GM12878 (cell line): ENCODE data around the gene TVP23C.

Experiments
- BMI1 ChIP-seq: fragments of 450-650 bp; IDR thresholded peaks from 2 replicates; pipeline ENCODE4 v1.6.1; 2016; ENCODE audit warnings: mild to moderate bottlenecking, moderate library complexity, borderline replicate concordance
- CHD1 ChIP-seq: IDR thresholded peaks from 2 replicates; pipeline ENCODE4 v1.6.1; 2012; ENCODE audit warnings: low read depth, low read length, improper control_type of control experiment
- EZH2 ChIP-seq: IDR thresholded peaks from 2 replicates; pipeline ENCODE4 v1.6.1; 2012; ENCODE audit warnings: low read depth, mild to moderate bottlenecking, control low read depth, inconsistent platforms, low read length, borderline replicate concordance; ENCODE audit not compliant: control insufficient read depth
- IKZF1 ChIP-seq: fragments of 450-650 bp; conservative IDR thresholded peaks from 2 replicates; pipeline ENCODE4 v1.6.1; 2017; ENCODE audit warnings: antibody characterized with exemption, mild to moderate bottlenecking
- LARP7 ChIP-seq: fragments of 450-650 bp; IDR thresholded peaks from 2 replicates; pipeline ENCODE4 v1.6.1; 2017; ENCODE audit warnings: mild to moderate bottlenecking
- POLR2AphosphoS5 ChIP-seq: IDR thresholded peaks from 2 replicates; pipeline ENCODE4 v1.6.1; 2011; ENCODE audit warnings: mild to moderate bottlenecking, low read length, inconsistent platforms
- RFX5 ChIP-seq: IDR thresholded peaks from 2 replicates; pipeline ENCODE4 v1.6.1; 2011; ENCODE audit warnings: low read depth, low read length, improper control_type of control experiment
- SIN3A ChIP-seq: IDR thresholded peaks from 2 replicates; pipeline ENCODE4 v1.6.1; 2012; ENCODE audit warnings: low read depth, low read length, improper control_type of control experiment
- TF ChIP-seq, protein P1 (sequence below): IDR thresholded peaks from 2 replicates; pipeline ENCODE4 v1.6.1; 2011; ENCODE audit warnings: low read depth, mild to moderate bottlenecking, low read length, moderate library complexity, borderline replicate concordance; ENCODE audit errors: extremely low read depth
- TF ChIP-seq, protein P2 (sequence below): fragments of 450-650 bp; IDR thresholded peaks from 2 replicates; pipeline ENCODE4 v1.6.1; 2017; ENCODE audit warnings: mild to moderate bottlenecking
- TF ChIP-seq, protein P3 (sequence below), 3 experiments: IDR thresholded peaks in 2 of 3; conservative IDR thresholded peaks in 1 of 3; 2 replicates each; pipeline ENCODE4 v1.5.1; 2011; ENCODE audit warnings: low read depth in 3 of 3, low read length in 3 of 3, mild to moderate bottlenecking in 3 of 3, control low read depth in 2 of 3, moderate library complexity in 2 of 3, inconsistent platforms in 1 of 3, mixed read lengths in 1 of 3; ENCODE audit not compliant: control insufficient read depth in 2 of 3, insufficient read depth in 1 of 3; ENCODE audit errors: extremely low read depth in 1 of 3

DNA sequence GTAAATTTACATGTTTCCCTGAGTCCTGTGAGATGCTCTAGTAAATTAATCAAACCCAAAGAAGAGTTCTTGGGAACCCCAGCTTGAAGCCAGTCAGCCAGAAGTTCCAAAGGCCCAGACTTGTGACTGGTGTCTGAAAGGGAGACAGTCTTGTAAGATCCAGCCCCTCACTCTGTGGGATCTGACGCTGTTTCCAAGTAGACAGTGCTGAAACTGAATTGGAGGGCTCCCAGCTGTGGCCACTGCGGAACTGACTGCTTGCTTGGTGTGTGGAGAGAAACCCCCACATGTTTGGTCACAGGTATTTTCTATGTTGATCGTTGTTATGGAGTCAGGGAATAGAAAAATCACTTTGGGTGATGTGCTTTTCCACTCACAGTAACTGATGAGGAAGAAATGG, 90.4 kb downstream of the TVP23C start:
- TF ChIP-seq EZH2 (no peak), IKZF1 (no peak), SIN3A (no peak), BMI1 (no peak), RFX5 (no peak), POLR2AphosphoS5 (no peak), CHD1 (no peak), LARP7 (no peak)
- TF ChIP-seq, protein P1, sequence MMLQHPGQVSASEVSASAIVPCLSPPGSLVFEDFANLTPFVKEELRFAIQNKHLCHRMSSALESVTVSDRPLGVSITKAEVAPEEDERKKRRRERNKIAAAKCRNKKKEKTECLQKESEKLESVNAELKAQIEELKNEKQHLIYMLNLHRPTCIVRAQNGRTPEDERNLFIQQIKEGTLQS = no peak
- TF ChIP-seq, protein P2, sequence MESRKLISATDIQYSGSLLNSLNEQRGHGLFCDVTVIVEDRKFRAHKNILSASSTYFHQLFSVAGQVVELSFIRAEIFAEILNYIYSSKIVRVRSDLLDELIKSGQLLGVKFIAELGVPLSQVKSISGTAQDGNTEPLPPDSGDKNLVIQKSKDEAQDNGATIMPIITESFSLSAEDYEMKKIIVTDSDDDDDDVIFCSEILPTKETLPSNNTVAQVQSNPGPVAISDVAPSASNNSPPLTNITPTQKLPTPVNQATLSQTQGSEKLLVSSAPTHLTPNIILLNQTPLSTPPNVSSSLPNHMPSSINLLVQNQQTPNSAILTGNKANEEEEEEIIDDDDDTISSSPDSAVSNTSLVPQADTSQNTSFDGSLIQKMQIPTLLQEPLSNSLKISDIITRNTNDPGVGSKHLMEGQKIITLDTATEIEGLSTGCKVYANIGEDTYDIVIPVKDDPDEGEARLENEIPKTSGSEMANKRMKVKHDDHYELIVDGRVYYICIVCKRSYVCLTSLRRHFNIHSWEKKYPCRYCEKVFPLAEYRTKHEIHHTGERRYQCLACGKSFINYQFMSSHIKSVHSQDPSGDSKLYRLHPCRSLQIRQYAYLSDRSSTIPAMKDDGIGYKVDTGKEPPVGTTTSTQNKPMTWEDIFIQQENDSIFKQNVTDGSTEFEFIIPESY = no peak
- TF ChIP-seq, protein P3, sequence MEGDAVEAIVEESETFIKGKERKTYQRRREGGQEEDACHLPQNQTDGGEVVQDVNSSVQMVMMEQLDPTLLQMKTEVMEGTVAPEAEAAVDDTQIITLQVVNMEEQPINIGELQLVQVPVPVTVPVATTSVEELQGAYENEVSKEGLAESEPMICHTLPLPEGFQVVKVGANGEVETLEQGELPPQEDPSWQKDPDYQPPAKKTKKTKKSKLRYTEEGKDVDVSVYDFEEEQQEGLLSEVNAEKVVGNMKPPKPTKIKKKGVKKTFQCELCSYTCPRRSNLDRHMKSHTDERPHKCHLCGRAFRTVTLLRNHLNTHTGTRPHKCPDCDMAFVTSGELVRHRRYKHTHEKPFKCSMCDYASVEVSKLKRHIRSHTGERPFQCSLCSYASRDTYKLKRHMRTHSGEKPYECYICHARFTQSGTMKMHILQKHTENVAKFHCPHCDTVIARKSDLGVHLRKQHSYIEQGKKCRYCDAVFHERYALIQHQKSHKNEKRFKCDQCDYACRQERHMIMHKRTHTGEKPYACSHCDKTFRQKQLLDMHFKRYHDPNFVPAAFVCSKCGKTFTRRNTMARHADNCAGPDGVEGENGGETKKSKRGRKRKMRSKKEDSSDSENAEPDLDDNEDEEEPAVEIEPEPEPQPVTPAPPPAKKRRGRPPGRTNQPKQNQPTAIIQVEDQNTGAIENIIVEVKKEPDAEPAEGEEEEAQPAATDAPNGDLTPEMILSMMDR (IDR thresholded peaks at IDR 0.05 in 2 of 3, conservative IDR thresholded peaks at IDR 0.05 in 1 of 3; ENCODE audit: control insufficient read depth in 2 of 3, extremely low read depth in 1 of 3, insufficient read depth in 1 of 3, low read depth in 3 of 3, low read length in 3 of 3) = no peak
